Dermis microvascular lymphatic vessel endothelial cell (primary cell): ENCODE data around the gene ECI1. TPM values are rescaled to one million over a fixed set of nuclear protein-coding genes. Genes with fewer than 3 reads are reported as not detected.
A peak's percentile ranks its signal among the peaks of the same experiment; 100 is the strongest.
"Not testable (repeated sequence)": the region's sequence is repeated elsewhere in the genome, so short reads cannot be mapped to it uniquely, and the experiment has no call there.

Source experiments
- DNase-seq, 2 donors: peaks; one replicate each; pipeline versions ENCODE4 v3.0.0 to v3.0.0-alpha.2; 2010; ENCODE audit warnings: low read depth in 2 of 2
- total RNA-seq: library from RNA; depleted of rRNA; stranded (reverse); fragments of >200 nt; gene quantifications from 2 replicates; pipeline ENCODE4 v1.2.1, GENCODE V29; 2014

The ECI1 gene
- total RNA-seq, 1 donor from 2014 or later, result 31.8 TPM

GRCh38 chr16:2256531-2257140, 5.2 kb upstream of the ECI1 start:
- no peak for DNase-seq

GRCh38 chr16:2253293-2253692, 1.9 kb upstream of the ECI1 start:
- DNase-seq, result no peak

- DNase-seq, result no peak
Measured at GRCh38 chr16:2252806-2253148, 1.4 kb upstream of the ECI1 start.

- DNase-seq, result peak in 1 of 2 donors; percentile 37
Measured at GRCh38 chr16:2250652-2251295, 613 bp downstream of the ECI1 start.

- DNase-seq, result no peak
Measured at GRCh38 chr16:2246301-2246885, 5.0 kb downstream of the ECI1 start.

GRCh38 chr16:2244926-2245795, 6.2 kb downstream of the ECI1 start:
- no peak for DNase-seq

GRCh38 chr16:2244301-2244700, 7.1 kb downstream of the ECI1 start:
- DNase-seq, result no peak

GRCh38 chr16:2243781-2244180, 7.6 kb downstream of the ECI1 start:
- DNase-seq, result no peak

- DNase-seq, result no peak
Measured at GRCh38 chr16:2243031-2243528, 8.3 kb downstream of the ECI1 start.

GRCh38 chr16:2242598-2242997, 8.8 kb downstream of the ECI1 start:
- no peak for DNase-seq

- not testable (repeated sequence) for DNase-seq
Measured at GRCh38 chr16:2240331-2240730, 11.1 kb downstream of the ECI1 start.

- no peak for DNase-seq
Measured at GRCh38 chr16:2238838-2239675, 12.3 kb downstream of the ECI1 start.

- no peak for DNase-seq
Measured at GRCh38 chr16:2238150-2238837, 13.1 kb downstream of the ECI1 start.

- no peak for DNase-seq
Measured at GRCh38 chr16:2237493-2238149, 13.8 kb downstream of the ECI1 start.

- no peak for DNase-seq
Measured at GRCh38 chr16:2237102-2237482, 14.3 kb downstream of the ECI1 start.

- peak in 1 of 2 donors; percentile 47 for DNase-seq
Measured at GRCh38 chr16:2236337-2237101, 14.9 kb downstream of the ECI1 start, which contains the start of gene DNASE1L2. DNASE1L2 (plus strand) TSS chr16:2236444; CDS start chr16:2236817, 373 bp downstream.

- no peak for DNase-seq
Measured at GRCh38 chr16:2235695-2236336, 15.6 kb downstream of the ECI1 start.

- no peak for DNase-seq
Measured at GRCh38 chr16:2235234-2235651, 16.1 kb downstream of the ECI1 start.

GRCh38 chr16:2234813-2235170, 16.6 kb downstream of the ECI1 start:
- no peak for DNase-seq
